Activated naive CD4-positive, alpha-beta T cell treated with anti-CD3 and anti-CD28 coated beads, Interleukin-2, amount 50 U/mL, for 24 hours (primary cell): ENCODE data around the gene ZNF366.

Experiments
- H3K27ac Mint-ChIP-seq: one replicate; pipeline ENCODE4 v1.8.0; 2021; ENCODE audit warnings: mild to moderate bottlenecking, mixed read lengths
- H3K27me3 Mint-ChIP-seq: one replicate; pipeline ENCODE4 v1.8.0; 2021; ENCODE audit warnings: mixed read lengths
- H3K36me3 Mint-ChIP-seq: one replicate; pipeline ENCODE4 v1.8.0; 2021; ENCODE audit warnings: mixed read lengths
- H3K4me1 Mint-ChIP-seq: one replicate; pipeline ENCODE4 v1.8.0; 2021; ENCODE audit warnings: mixed read lengths
- H3K4me3 Mint-ChIP-seq: one replicate; pipeline ENCODE4 v1.8.0; 2021; ENCODE audit warnings: mild to moderate bottlenecking, mixed read lengths
- H3K9me3 Mint-ChIP-seq: one replicate; pipeline ENCODE4 v1.8.0; 2021; ENCODE audit warnings: mixed read lengths

Gene ZNF366

GRCh38 chr5:72434056-72434780, 73.0 kb downstream of the ZNF366 start:
- H3K36me3 Mint-ChIP-seq: no peaks in the 10 kb centered on the region
- H3K4me1 Mint-ChIP-seq: no peaks in the 10 kb centered on the region
- peaks cover 8% of the 10 kb centered on the region for H3K27me3 Mint-ChIP-seq
- no peaks in the 10 kb centered on the region for H3K9me3 Mint-ChIP-seq
- H3K4me3 Mint-ChIP-seq: no peak overlapping the region
- H3K27ac Mint-ChIP-seq: no peak overlapping the region

GRCh38 chr5:72433522-72433921, 73.7 kb downstream of the ZNF366 start:
- Mint-ChIP-seq H3K4me3 (no peak overlapping the region), H3K27ac (no peak overlapping the region), H3K36me3 (no peaks in the 10 kb centered on the region), H3K27me3 (peaks cover 8% of the 10 kb centered on the region), H3K9me3 (no peaks in the 10 kb centered on the region), H3K4me1 (no peaks in the 10 kb centered on the region)

GRCh38 chr5:72428669-72429068, 78.5 kb downstream of the ZNF366 start:
- Mint-ChIP-seq H3K36me3 (no peaks in the 10 kb centered on the region), H3K27me3 (peaks cover 20% of the 10 kb centered on the region), H3K9me3 (peaks cover 4% of the 10 kb centered on the region), H3K27ac (no peak overlapping the region), H3K4me1 (no peaks in the 10 kb centered on the region), H3K4me3 (no peak overlapping the region)

DNA sequence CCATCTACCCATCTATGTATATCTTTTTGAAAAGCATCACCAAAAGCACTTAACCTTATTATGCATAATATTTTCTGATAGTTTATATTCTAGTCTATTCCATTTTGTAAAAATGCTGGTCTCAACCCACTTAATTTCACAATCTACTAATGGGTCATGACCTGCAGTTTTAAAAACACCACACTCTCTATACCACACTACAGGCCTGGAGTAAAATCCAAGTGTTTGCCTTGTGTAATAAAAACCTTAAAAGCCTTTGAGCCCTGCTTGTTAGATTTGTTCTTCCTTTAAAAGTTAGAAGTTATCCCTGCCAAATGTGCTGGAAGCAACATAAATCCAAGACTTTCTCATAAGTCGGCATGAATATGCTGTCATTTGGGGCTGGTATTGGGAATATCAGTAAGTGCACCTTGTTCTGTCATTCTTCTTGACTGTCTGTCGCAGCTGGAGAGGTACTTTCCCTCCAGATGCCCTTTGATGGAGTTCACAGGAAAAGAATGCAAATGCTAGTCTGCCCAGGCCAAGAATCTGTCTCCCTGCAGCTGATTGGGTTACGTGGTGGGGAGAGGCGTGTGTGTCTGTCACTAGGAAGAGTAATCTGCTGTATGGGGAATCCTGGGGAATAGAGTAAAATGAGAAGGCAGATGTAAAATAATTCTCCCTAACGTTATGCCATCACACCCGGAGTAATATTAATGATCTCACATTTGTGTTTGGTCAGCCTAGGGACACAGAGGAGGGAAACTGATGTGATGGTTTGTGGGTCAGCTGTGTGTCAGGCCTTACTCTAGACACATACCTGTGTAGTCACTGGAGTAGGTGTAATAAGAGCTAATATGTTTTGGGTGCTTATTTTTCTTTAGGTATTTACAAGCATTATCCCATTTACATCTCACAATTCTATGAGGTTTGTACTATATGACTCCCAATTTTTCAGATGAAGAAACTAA, 79.4 kb downstream of the ZNF366 start:
- peaks cover 4% of the 10 kb centered on the region for H3K9me3 Mint-ChIP-seq
- H3K27me3 Mint-ChIP-seq: peaks cover 23% of the 10 kb centered on the region
- H3K36me3 Mint-ChIP-seq: no peaks in the 10 kb centered on the region
- no peaks in the 10 kb centered on the region for H3K4me1 Mint-ChIP-seq
- H3K27ac Mint-ChIP-seq: no peak overlapping the region
- H3K4me3 Mint-ChIP-seq: no peak overlapping the region

GRCh38 chr5:72427016-72427415, 80.2 kb downstream of the ZNF366 start:
- no peak overlapping the region for H3K27ac Mint-ChIP-seq

GRCh38 chr5:72426019-72426418, 81.2 kb downstream of the ZNF366 start:
- Mint-ChIP-seq H3K27ac (no peak overlapping the region), H3K4me3 (no peak overlapping the region), H3K27me3 (peaks cover 25% of the 10 kb centered on the region)

More at GRCh38 chr5:72427016-72427415, 80.2 kb downstream of the ZNF366 start:
- no peaks in the 10 kb centered on the region for H3K36me3 Mint-ChIP-seq
- no peak overlapping the region for H3K4me3 Mint-ChIP-seq
- peaks cover 23% of the 10 kb centered on the region for H3K27me3 Mint-ChIP-seq
- H3K4me1 Mint-ChIP-seq: no peaks in the 10 kb centered on the region
- peaks cover 4% of the 10 kb centered on the region for H3K9me3 Mint-ChIP-seq

GRCh38 chr5:72418271-72418670, 88.9 kb downstream of the ZNF366 start:
- no peak overlapping the region for H3K4me3 Mint-ChIP-seq
- no peaks in the 10 kb centered on the region for H3K9me3 Mint-ChIP-seq
- no peak overlapping the region for H3K27ac Mint-ChIP-seq
- H3K4me1 Mint-ChIP-seq: no peaks in the 10 kb centered on the region
- H3K36me3 Mint-ChIP-seq: no peaks in the 10 kb centered on the region
- peaks cover 4% of the 10 kb centered on the region for H3K27me3 Mint-ChIP-seq

More at GRCh38 chr5:72426019-72426418, 81.2 kb downstream of the ZNF366 start:
- Mint-ChIP-seq H3K36me3 (no peaks in the 10 kb centered on the region), H3K9me3 (peaks cover 4% of the 10 kb centered on the region), H3K4me1 (no peaks in the 10 kb centered on the region)

- no peaks in the 10 kb centered on the region for H3K9me3 Mint-ChIP-seq
- H3K27me3 Mint-ChIP-seq: peaks cover 2% of the 10 kb centered on the region
- H3K27ac Mint-ChIP-seq: no peak overlapping the region
Measured at GRCh38 chr5:72417333-72418062, 89.7 kb downstream of the ZNF366 start.

GRCh38 chr5:72415616-72416325, 91.4 kb downstream of the ZNF366 start:
- Mint-ChIP-seq H3K27me3 (no peaks in the 10 kb centered on the region), H3K9me3 (no peaks in the 10 kb centered on the region), H3K27ac (no peak overlapping the region), H3K36me3 (no peaks in the 10 kb centered on the region), H3K4me1 (no peaks in the 10 kb centered on the region), H3K4me3 (no peak overlapping the region)

More at GRCh38 chr5:72417333-72418062, 89.7 kb downstream of the ZNF366 start:
- Mint-ChIP-seq H3K36me3 (no peaks in the 10 kb centered on the region), H3K4me1 (no peaks in the 10 kb centered on the region), H3K4me3 (no peak overlapping the region)

GRCh38 chr5:72412283-72413055, 94.7 kb downstream of the ZNF366 start:
- Mint-ChIP-seq H3K4me3 (no peak overlapping the region), H3K9me3 (no peaks in the 10 kb centered on the region), H3K36me3 (no peaks in the 10 kb centered on the region), H3K27me3 (peaks cover 2% of the 10 kb centered on the region), H3K27ac (no peak overlapping the region), H3K4me1 (no peaks in the 10 kb centered on the region)

- Mint-ChIP-seq H3K36me3 (no peaks in the 10 kb centered on the region), H3K4me3 (no peak overlapping the region), H3K9me3 (no peaks in the 10 kb centered on the region), H3K4me1 (no peaks in the 10 kb centered on the region), H3K27me3 (peaks cover 2% of the 10 kb centered on the region), H3K27ac (no peak overlapping the region)
Measured at GRCh38 chr5:72410688-72411295, 96.4 kb downstream of the ZNF366 start.

- Mint-ChIP-seq H3K36me3 (no peaks in the 10 kb centered on the region), H3K9me3 (peaks cover 7% of the 10 kb centered on the region), H3K27me3 (peaks cover 2% of the 10 kb centered on the region), H3K4me1 (no peaks in the 10 kb centered on the region), H3K4me3 (no peak overlapping the region), H3K27ac (no peak overlapping the region)
Measured at GRCh38 chr5:72408603-72409002, 98.6 kb downstream of the ZNF366 start.

GRCh38 chr5:72408127-72408526, 99.1 kb downstream of the ZNF366 start:
- no peaks in the 10 kb centered on the region for H3K4me1 Mint-ChIP-seq
- H3K27ac Mint-ChIP-seq: no peak overlapping the region
- H3K9me3 Mint-ChIP-seq: peaks cover 7% of the 10 kb centered on the region
- H3K4me3 Mint-ChIP-seq: no peak overlapping the region
- H3K36me3 Mint-ChIP-seq: no peaks in the 10 kb centered on the region
- H3K27me3 Mint-ChIP-seq: peaks cover 2% of the 10 kb centered on the region

GRCh38 chr5:72407541-72407940, 99.7 kb downstream of the ZNF366 start:
- Mint-ChIP-seq H3K27me3 (peaks cover 2% of the 10 kb centered on the region), H3K4me3 (no peak overlapping the region), H3K4me1 (no peaks in the 10 kb centered on the region)

More at GRCh38 chr5:72407541-72407940, 99.7 kb downstream of the ZNF366 start:
- H3K27ac Mint-ChIP-seq: no peak overlapping the region
- peaks cover 7% of the 10 kb centered on the region for H3K9me3 Mint-ChIP-seq
- no peaks in the 10 kb centered on the region for H3K36me3 Mint-ChIP-seq
